Measurements from ENCODE around the gene SLC4A8. TPM values are rescaled to one million over a fixed set of nuclear protein-coding genes. Genes with fewer than 3 reads are reported as not detected.

Gene SLC4A8
- total RNA-seq, 2 experiments from 2014 or later, result 1.0 to 6.7 TPM

DNA sequence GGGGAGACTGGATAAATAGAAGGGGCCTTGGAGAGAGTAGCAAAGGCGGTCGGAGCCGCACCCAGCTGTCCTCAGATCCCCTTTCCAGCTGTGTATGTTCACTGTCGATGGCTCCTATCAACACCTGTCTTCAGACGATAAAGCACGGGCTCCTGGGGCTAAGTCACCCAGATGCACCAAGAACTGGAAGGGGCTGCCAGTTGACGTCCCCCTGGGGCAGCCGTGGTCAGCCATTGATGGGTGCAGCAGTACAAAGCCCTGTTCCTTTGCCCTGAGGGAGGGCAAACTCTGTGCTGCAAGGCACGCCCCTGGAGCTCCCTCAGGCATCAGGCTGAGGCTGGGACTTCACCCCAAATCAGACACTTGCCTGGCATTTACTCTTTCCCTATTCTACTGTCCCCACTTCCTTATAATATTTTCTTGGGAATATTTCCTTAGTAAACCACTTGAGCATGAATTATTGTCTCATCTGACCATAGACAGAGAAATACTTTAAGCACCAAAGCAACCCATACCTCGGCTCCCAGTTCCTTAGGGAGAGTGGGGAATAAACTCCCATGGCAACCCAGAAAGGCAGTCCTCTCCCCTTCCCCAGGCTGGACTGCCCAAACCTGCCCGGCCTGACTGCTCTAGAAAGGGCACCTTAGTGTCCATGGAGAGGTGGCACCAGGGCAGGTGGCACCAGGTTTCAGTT is 106.8 kb downstream of the SLC4A8 start:
- TF ChIP-seq EZH2phosphoT487 (IDR thresholded peaks at IDR 0.05; ENCODE audit: borderline replicate concordance, low read depth, low read length), result no peak
- TF ChIP-seq, protein P1, sequence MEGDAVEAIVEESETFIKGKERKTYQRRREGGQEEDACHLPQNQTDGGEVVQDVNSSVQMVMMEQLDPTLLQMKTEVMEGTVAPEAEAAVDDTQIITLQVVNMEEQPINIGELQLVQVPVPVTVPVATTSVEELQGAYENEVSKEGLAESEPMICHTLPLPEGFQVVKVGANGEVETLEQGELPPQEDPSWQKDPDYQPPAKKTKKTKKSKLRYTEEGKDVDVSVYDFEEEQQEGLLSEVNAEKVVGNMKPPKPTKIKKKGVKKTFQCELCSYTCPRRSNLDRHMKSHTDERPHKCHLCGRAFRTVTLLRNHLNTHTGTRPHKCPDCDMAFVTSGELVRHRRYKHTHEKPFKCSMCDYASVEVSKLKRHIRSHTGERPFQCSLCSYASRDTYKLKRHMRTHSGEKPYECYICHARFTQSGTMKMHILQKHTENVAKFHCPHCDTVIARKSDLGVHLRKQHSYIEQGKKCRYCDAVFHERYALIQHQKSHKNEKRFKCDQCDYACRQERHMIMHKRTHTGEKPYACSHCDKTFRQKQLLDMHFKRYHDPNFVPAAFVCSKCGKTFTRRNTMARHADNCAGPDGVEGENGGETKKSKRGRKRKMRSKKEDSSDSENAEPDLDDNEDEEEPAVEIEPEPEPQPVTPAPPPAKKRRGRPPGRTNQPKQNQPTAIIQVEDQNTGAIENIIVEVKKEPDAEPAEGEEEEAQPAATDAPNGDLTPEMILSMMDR (conservative IDR thresholded peaks at IDR 0.05; ENCODE audit: low read length), result no peak
- no TSS peak for BruUV-seq (replicated peaks)
- Histone ChIP-seq H3K79me2 (ENCODE audit: insufficient read depth, low read depth, low read length) (no peaks in the 10 kb centered on the region), H3K4me1 (ENCODE audit: insufficient read depth, low read length, poor library complexity, severe bottlenecking) (no peaks in the 10 kb centered on the region), H3K4me3 (ENCODE audit: low read depth, low read length, poor library complexity, severe bottlenecking) (no peak overlapping the region), H3K9me3 (ENCODE audit: low read length) (no peaks in the 10 kb centered on the region), H4K20me1 (ENCODE audit: insufficient read depth, low read length) (no peaks in the 10 kb centered on the region), H3K36me3 (ENCODE audit: insufficient read depth, low read length) (no peaks in the 10 kb centered on the region), H2AFZ (ENCODE audit: low read length) (no peak overlapping the region), H3K9me2 (ENCODE audit: insufficient read depth, low read length) (no peaks in the 10 kb centered on the region), H3K4me2 (ENCODE audit: low read length) (no peak overlapping the region), H3K27ac (ENCODE audit: low read depth, low read length, poor library complexity, severe bottlenecking) (no peak overlapping the region)
- no peak for DNase-seq (ENCODE audit: low spot score)
- ChIA-PET POLR2A (interaction anchor here (0.7 kb wide), 1 partner anchor 11 kb away, joined by 3 read pairs; no protein-coding TSS in a partner anchor), CTCF (ENCODE audit: unreplicated experiment) (interaction anchor here (0.9 to 1.2 kb wide), 3 partner anchors 10 to 110 kb away, joined by 3 to 10 read pairs (median 5); no protein-coding TSS in a partner anchor)
- intact Hi-C loops (cut with micrococcal nuclease; ENCODE audit: unreplicated experiment), result loop anchor here (10.0 kb wide), 1 partner anchor 343 kb away; no protein-coding TSS in a partner anchor

DNA sequence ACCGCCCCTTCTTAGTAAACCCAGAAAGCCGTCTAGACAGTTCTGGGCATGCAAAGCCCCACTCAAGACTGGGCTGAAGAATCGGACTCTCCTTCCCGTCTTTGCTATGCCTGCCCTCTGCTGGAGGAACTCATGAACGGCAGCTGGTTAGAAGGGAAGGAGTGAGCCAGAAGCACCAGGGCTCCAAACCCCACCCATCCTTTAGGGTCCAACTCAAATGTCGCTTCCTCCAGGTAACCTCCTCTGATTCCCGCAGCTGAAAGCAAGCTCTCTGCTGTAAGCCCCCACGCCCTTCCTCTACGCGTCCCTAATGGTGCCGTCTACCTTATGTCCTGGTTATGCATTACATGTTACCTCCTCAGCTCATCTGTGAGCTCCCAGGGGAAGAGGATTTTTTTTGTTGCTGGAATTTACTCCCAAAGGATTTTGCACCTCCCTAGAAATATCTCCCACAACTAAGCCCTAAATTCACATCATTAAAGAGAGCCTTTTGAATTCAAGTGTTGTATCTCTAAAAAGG is 107.4 kb downstream of the SLC4A8 start:
- ChIA-PET CTCF (ENCODE audit: unreplicated experiment) (interaction anchor here (0.8 to 1.2 kb wide), 4 partner anchors 11 to 110 kb away, joined by 3 to 10 read pairs (median 4); no protein-coding TSS in a partner anchor), POLR2A (interaction anchor here (0.7 kb wide), 3 partner anchors 446 to 655 kb away, joined by 3 to 8 read pairs (median 6); no protein-coding TSS in a partner anchor)
- no peak for TF ChIP-seq EZH2phosphoT487 (IDR thresholded peaks at IDR 0.05; ENCODE audit: borderline replicate concordance, low read depth, low read length)
- TF ChIP-seq, protein P1 (conservative IDR thresholded peaks at IDR 0.05; ENCODE audit: low read length), result peak; percentile 89
- H3K79me2 ChIP-seq (ENCODE audit: insufficient read depth, low read depth, low read length), result no peaks in the 10 kb centered on the region
- no peaks in the 10 kb centered on the region for H3K9me3 ChIP-seq (ENCODE audit: low read length)
- H3K4me2 ChIP-seq (ENCODE audit: low read length), result no peak overlapping the region
- intact Hi-C loops (cut with micrococcal nuclease; ENCODE audit: unreplicated experiment), result loop anchor here (1.0 to 10.0 kb wide), 3 partner anchors 111 to 343 kb away; no protein-coding TSS in a partner anchor
- no TSS peak for BruUV-seq (replicated peaks)
- H3K4me3 ChIP-seq (ENCODE audit: low read depth, low read length, poor library complexity, severe bottlenecking), result no peak overlapping the region
- no peak overlapping the region for H2AFZ ChIP-seq (ENCODE audit: low read length)
- DNase-seq (ENCODE audit: low spot score), result peak; percentile 71
- H4K20me1 ChIP-seq (ENCODE audit: insufficient read depth, low read length), result no peaks in the 10 kb centered on the region
- no peaks in the 10 kb centered on the region for H3K4me1 ChIP-seq (ENCODE audit: insufficient read depth, low read length, poor library complexity, severe bottlenecking)
- H3K27ac ChIP-seq (ENCODE audit: low read depth, low read length, poor library complexity, severe bottlenecking), result no peak overlapping the region
- no peaks in the 10 kb centered on the region for H3K36me3 ChIP-seq (ENCODE audit: insufficient read depth, low read length)
- H3K9me2 ChIP-seq (ENCODE audit: insufficient read depth, low read length), result no peaks in the 10 kb centered on the region
